GM13976 (cell line): Measurements from ENCODE around the gene TLE5.

Source experiments
- DNase-seq: peaks from one replicate; pipeline ENCODE4 v3.0.0; 2012; ENCODE audit warnings: low spot score
- CTCF ChIP-seq: IDR thresholded peaks from 2 replicates; pipeline ENCODE4 v1.5.1; 2012; ENCODE audit warnings: borderline replicate concordance, mild to moderate bottlenecking; ENCODE audit not compliant: insufficient read depth; ENCODE audit errors: extremely low read depth, missing control alignments, control extremely low read depth
- in situ Hi-C: fragments of 300-500 bp; cut with MboI; formaldehyde crosslinking; loops from one replicate; pipeline ENCODE4 v1.12.0; 2022; ENCODE audit warnings: low sequenced_read_pairs, mixed read lengths, inconsistent platforms; ENCODE audit not compliant: unreplicated experiment

Gene TLE5

GRCh38 chr19:3075605-3076431 lies 13.5 kb upstream of the TLE5 start:
- in situ Hi-C loops, result no loop called here
- TF ChIP-seq CTCF, result peak; percentile 99
- DNase-seq, result peak; percentile 89

- DNase-seq, result no peak
- peak; percentile 34 for TF ChIP-seq CTCF
- in situ Hi-C loops, result no loop called here
Measured at GRCh38 chr19:3073931-3074595, 11.8 kb upstream of the TLE5 start.

- DNase-seq, result no peak
- TF ChIP-seq CTCF, result no peak
- in situ Hi-C loops, result no loop called here
Measured at GRCh38 chr19:3073159-3073563, 10.9 kb upstream of the TLE5 start.

DNA sequence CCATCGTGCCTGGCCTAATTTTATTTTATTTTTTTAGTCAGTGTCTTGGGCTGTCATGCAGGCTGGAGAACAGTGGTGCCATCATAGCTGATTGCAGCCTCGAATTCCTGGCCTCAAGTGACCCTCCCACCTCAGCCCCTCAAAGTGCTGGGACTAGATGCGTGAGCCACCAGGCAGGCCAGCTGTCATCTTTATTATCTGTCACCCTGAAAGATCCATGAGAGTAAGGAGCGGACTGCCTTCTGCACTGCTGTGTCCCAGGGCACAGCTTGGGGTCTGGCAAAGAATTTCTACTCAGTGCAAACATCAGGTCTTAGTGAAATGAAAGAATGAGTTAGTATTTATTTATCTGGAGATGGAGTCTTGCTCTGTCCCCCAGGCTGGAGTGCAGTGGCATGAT lies 9.5 kb upstream of the TLE5 start:
- in situ Hi-C loops, result no loop called here
- DNase-seq, result no peak
- TF ChIP-seq CTCF, result no peak

DNA sequence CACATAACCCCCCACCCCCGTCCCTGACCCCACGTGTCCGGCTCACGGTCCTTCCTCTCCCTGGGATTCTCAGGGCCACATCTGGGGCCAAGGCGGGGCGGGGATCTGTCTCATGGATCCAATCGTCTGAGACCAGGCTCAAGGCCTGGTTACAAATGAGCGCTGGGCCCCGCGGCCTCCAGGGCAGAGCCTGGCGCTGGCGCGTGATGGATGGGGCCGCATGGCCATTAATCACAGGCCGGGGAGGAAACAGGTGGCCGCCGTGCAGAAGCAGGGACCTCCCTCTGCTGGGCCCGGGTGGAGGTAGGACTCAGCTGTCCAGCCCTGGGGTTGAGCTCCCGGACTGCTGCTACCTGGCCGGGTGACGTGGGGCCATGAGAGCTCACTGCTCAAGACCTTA lies 5.8 kb upstream of the TLE5 start:
- DNase-seq, result no peak
- in situ Hi-C loops, result no loop called here
- TF ChIP-seq CTCF, result no peak

GRCh38 chr19:3067563-3067962 lies 5.3 kb upstream of the TLE5 start:
- in situ Hi-C loops, result no loop called here
- no peak for TF ChIP-seq CTCF
- DNase-seq, result no peak
